ENCODE measurements around the gene BAD. TPM values are rescaled to one million over a fixed set of nuclear protein-coding genes. Genes with fewer than 3 reads are reported as not detected.

Gene BAD
- total and polyA plus RNA-seq, 10 of the 15 experiments (the other 5 are each of a cell fraction or from before 2014, with no cell fraction given): 1.5 to 67.2 (median 39.6) TPM

DNA sequence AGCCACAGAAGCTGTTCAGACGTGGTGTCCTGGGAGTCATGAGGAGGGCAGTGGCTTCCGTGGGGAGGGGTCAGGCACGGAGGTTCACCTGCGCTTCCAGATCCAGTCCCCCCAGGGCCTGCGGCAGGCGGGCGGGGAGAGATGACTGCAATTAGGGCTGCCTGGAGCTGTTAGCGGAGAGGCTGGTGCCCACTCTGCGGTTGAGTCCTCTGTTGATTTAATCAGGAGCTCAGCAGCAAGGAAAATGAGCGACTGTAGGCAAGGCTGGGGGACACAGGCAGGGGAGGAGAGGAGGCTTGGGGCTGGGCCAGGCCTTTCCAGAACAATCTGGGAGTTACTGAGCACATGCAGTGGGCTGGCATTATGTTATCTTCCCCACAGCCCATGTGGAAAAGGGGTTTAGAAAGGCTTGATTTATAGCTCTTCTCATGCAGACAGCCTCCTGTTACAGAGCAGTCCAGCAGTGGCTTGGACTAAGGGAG is 20.1 kb downstream of the BAD start:
- intact Hi-C loops (cut with micrococcal nuclease; ENCODE audit: unreplicated experiment) (no loop called here), in situ Hi-C loops (cut with MboI) (no loop called here)
- Histone ChIP-seq H3K4me2 (ENCODE audit: control insufficient read depth, insufficient read depth) (no peak overlapping the region), H3K9me3 (replicated peaks; ENCODE audit: control insufficient read depth, insufficient read depth, low read length) (no peaks in the 10 kb centered on the region), H3K79me2 (ENCODE audit: control insufficient read depth, insufficient read depth, low read length) (peaks cover 9% of the 10 kb centered on the region), H4K20me1 (ENCODE audit: control insufficient read depth, insufficient read depth) (no peaks in the 10 kb centered on the region), H3K4me1 (ENCODE audit: control insufficient read depth, insufficient read depth, low read length) (peaks cover 18% of the 10 kb centered on the region), H3K27ac (ENCODE audit: control insufficient read depth, insufficient read depth) (no peak overlapping the region), H2AFZ (ENCODE audit: control insufficient read depth, low read depth, low read length) (no peak overlapping the region), H3K9ac (ENCODE audit: control insufficient read depth, insufficient read depth, low read length) (no peak overlapping the region), H3K27me3 (replicated peaks in 1 of 2; ENCODE audit: control insufficient read depth in 2 of 2, insufficient read depth in 2 of 2, low read length in 1 of 2) (no peaks in the 10 kb centered on the region), H3K4me3 (no peak overlapping the region), H3K36me3 (ENCODE audit: control insufficient read depth in 2 of 2, insufficient read depth in 2 of 2, low read length in 1 of 2) (no peaks in the 10 kb centered on the region; a peak in 2 of 4 replicates)
- WGBS (ENCODE audit: insufficient coverage, insufficient replicate concordance, low lambda C conversion rate, missing lambda C conversion rate): 94% methylated on average over 10 of the region's 10 CpGs
- ChIA-PET CTCF (interaction anchor here (1.3 to 1.7 kb wide), 3 partner anchors 12 to 95 kb away, joined by 3 to 4 read pairs (median 4); no protein-coding TSS in a partner anchor), RAD21 (ENCODE audit: unreplicated experiment) (no interaction called here), SMC1A (ENCODE audit: uncharacterized antibody, unreplicated experiment) (no interaction called here), POLR2A (interaction anchor here (0.6 to 1.1 kb wide), 2 partner anchors 15 to 20 kb away, joined by 3 read pairs; no protein-coding TSS in a partner anchor)
- FAIRE-seq: no peak
- no peak for ATAC-seq
- TF ChIP-seq KAT2A (conservative IDR thresholded peaks at IDR 0.05; ENCODE audit: control insufficient read depth, low read depth, low read length) (no peak), MEF2A (IDR thresholded peaks at IDR 0.05; ENCODE audit: insufficient read depth, low read depth, low read length) (no peak), FOXK2 (IDR thresholded peaks at IDR 0.05) (no peak), SRF (IDR thresholded peaks at IDR 0.05; ENCODE audit: low read depth in 2 of 2, low read length in 2 of 2) (no peak)
- TF ChIP-seq, protein P1, sequence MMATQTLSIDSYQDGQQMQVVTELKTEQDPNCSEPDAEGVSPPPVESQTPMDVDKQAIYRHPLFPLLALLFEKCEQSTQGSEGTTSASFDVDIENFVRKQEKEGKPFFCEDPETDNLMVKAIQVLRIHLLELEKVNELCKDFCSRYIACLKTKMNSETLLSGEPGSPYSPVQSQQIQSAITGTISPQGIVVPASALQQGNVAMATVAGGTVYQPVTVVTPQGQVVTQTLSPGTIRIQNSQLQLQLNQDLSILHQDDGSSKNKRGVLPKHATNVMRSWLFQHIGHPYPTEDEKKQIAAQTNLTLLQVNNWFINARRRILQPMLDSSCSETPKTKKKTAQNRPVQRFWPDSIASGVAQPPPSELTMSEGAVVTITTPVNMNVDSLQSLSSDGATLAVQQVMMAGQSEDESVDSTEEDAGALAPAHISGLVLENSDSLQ (IDR thresholded peaks at IDR 0.05): no peak
- TF ChIP-seq, protein P2, sequence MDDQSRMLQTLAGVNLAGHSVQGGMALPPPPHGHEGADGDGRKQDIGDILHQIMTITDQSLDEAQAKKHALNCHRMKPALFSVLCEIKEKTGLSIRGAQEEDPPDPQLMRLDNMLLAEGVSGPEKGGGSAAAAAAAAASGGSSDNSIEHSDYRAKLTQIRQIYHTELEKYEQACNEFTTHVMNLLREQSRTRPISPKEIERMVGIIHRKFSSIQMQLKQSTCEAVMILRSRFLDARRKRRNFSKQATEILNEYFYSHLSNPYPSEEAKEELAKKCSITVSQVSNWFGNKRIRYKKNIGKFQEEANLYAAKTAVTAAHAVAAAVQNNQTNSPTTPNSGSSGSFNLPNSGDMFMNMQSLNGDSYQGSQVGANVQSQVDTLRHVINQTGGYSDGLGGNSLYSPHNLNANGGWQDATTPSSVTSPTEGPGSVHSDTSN (IDR thresholded peaks at IDR 0.05; ENCODE audit: insufficient replicate concordance, low read depth, low read length): no peak
- TF ChIP-seq, protein P3, sequence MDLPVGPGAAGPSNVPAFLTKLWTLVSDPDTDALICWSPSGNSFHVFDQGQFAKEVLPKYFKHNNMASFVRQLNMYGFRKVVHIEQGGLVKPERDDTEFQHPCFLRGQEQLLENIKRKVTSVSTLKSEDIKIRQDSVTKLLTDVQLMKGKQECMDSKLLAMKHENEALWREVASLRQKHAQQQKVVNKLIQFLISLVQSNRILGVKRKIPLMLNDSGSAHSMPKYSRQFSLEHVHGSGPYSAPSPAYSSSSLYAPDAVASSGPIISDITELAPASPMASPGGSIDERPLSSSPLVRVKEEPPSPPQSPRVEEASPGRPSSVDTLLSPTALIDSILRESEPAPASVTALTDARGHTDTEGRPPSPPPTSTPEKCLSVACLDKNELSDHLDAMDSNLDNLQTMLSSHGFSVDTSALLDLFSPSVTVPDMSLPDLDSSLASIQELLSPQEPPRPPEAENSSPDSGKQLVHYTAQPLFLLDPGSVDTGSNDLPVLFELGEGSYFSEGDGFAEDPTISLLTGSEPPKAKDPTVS (IDR thresholded peaks at IDR 0.05; ENCODE audit: low read depth, low read length): peak; percentile 44; the same call in 1 of the 2 replicates
- BruUV-seq (replicated peaks): no TSS peak
- no peak for DNase-seq (ENCODE audit: low read depth, low spot score)
